Sciatic nerve (tissue), 2 donors: ENCODE data around the gene GAB3. TPM values are rescaled to one million over a fixed set of nuclear protein-coding genes. Genes with fewer than 3 reads are reported as not detected.
"Not testable (repeated sequence)": the region's sequence is repeated elsewhere in the genome, so short reads cannot be mapped to it uniquely, and the experiment has no call there.

Experiments
- ATAC-seq: fragments of 200-7000 bp; cut with Tn5 transposase; one replicate; pipeline ENCODE4 v1.9.1; 2020; ENCODE audit warnings: mild to moderate bottlenecking, moderate library complexity
- DNase-seq: peaks from one replicate; pipeline ENCODE4 v3.0.0-alpha.2; 2020; ENCODE audit warnings: low spot score
- intact Hi-C: fragments of 100-400 bp; cut with DNase I; formaldehyde crosslinking; loops from one replicate; pipeline ENCODE4 v1.14.2; 2022
- total RNA-seq: library from RNA; stranded (reverse); fragmentation: NEBNext Ultra II Directional; extraction: Animal tissue kit (Norgen Biotek cat#: 25700); gene quantifications from one replicate; pipeline ENCODE4 v1.2.1, GENCODE V29; 2021
- donor health status: DM: no; HTN: no; CAD: no.
- donor health status: DM: no; HTN: no; CAD: no.

Gene GAB3
- total RNA-seq, 1 donor from 2014 or later: 7.6 TPM

DNA sequence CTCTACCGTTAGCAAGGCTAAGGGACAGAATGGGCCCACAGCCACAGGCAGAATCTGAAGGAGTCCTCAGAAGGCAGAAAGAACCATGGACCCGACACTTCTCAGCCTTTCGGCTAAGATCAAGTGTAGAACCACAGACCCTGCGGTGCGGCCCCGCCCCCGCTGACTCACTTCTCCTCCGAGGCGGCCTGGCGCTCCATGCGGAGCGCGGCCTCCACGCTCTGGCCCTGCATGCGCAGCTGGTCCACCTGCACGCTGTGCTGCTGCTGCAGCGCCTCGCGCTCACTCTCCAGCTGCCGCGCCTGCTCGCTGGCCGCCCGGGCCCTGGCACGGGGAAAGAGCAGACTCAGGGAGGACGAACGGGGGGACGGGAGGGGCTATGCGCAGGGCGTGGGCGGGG lies 107.2 kb downstream of the GAB3 start:
- ATAC-seq, intact Hi-C loops, DNase-seq: not testable (repeated sequence)

DNA sequence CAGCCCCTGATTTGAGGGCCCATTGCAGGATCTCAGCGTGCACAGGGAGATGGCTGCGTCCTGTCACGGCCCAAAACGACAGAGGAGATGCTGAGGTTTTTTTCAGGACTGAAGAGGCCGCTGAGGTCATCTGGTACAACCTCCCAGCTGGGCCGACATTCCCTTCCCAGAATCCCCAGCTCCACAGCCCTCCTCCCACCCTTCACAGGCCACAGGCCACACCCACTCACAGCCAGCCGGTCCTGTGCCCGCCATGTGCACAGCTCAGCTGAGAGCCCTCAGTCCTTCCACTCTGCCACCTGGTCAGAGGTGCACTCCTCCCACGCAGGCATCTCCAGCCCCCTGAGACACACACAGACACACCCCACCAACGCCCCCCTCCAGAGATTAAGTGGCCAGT lies 109.1 kb downstream of the GAB3 start:
- peak; percentile 65 for ATAC-seq
- intact Hi-C loops, DNase-seq: not testable (repeated sequence)

DNA sequence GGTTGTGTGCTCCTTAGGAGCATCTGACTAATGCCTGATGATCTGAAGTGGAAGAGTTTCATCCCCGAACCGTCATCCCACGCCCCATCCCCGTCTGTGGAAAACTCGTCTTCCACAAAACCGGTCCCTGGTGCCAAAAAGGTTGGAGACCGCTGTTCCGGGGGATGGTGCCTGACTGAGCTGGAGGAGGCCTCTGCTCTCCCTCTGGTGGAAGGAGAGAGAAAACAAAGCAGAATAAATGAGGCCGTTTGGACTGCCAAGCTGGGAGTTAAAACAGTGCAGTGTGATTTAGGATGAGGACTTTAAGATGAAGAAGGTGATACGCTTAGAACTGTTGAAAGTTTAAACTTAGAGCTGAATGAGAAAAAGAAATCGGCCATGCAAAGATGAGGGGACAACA lies 117.2 kb downstream of the GAB3 start:
- ATAC-seq: peak; percentile 34
- DNase-seq, intact Hi-C loops: not testable (repeated sequence)

DNA sequence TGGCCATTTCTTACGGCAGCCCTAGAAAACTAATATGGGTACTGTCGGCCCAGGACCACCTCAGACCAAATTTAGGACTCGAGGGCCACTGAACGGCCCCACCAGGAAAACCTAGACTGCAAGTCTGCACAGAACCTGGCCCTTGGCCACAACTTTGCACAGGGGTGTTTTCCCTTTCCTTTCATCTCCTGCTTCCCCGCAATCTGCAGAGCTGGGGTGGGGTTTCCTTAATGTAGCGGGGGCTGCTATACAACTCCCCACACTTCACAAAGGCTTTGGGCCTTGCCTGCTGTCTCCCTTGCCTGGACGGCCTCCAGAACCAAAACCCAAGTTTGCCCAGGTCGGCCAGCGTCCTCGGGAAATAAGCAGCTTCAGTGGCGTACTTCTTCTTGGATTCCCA lies 119.9 kb downstream of the GAB3 start:
- intact Hi-C loops, DNase-seq, ATAC-seq: not testable (repeated sequence)

DNA sequence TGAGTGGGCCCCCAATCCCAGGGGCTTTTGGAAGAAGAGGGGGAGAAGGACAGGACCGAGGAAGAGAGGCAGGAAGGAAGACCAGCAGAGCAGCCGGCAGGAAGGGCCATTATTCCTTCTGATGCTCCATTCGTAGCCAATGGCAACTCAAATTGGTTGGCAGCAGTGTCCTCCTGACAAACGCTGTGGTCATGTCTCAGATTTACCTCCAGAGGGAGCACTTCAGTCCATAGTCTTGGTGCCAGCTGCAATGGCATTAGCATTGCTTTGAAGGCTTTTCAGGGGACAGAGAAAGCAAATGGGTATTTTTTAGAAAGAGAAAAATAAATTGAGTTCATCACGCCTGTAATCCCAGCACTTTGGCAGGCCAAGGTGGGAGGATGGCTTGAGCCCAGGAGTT lies 121.9 kb downstream of the GAB3 start:
- intact Hi-C loops, DNase-seq: not testable (repeated sequence)
- ATAC-seq: peak; percentile 56

Other genes with a start within 250 kb of the GAB3 start
- gene FAM3A, start 234.8 kb downstream of the GAB3 start, total RNA-seq: 40.3 TPM
- 50.4 TPM for gene G6PD, start 204.2 kb downstream of the GAB3 start, total RNA-seq
- 25.2 TPM for gene IKBKG, start 203.5 kb downstream of the GAB3 start, total RNA-seq
- gene CTAG1A, start 165.9 kb downstream of the GAB3 start, total RNA-seq: not detected
- gene CTAG1B, start 131.8 kb downstream of the GAB3 start, total RNA-seq: not detected
- not detected for gene CTAG2, start 97.5 kb downstream of the GAB3 start, total RNA-seq
- 27.9 TPM for gene DKC1, start 11.8 kb upstream of the GAB3 start, total RNA-seq
- gene MPP1, start 54.4 kb upstream of the GAB3 start, total RNA-seq: 52.0 TPM
- not detected for gene SMIM9, start 83.6 kb upstream of the GAB3 start, total RNA-seq
- gene F8A1, start 135.3 kb upstream of the GAB3 start, total RNA-seq: 24.1 TPM